OCI-LY1 (cell line): ENCODE results near the gene PARD3.
A peak's percentile ranks its signal among the peaks of the same experiment; 100 is the strongest.

ENCODE experiments used
- H2AFZ ChIP-seq: fragments of 200-600 bp; sonication (generic), shearing (Covaris generic); 2 replicates; pipeline ENCODE4 v1.6.0; 2014; ENCODE audit warnings: antibody characterized with exemption, mild to moderate bottlenecking, low read length
- H3F3A ChIP-seq: fragments of 200-600 bp; sonication (generic), shearing (Covaris generic); 2 replicates; pipeline ENCODE4 v1.6.0; 2014; ENCODE audit warnings: mild to moderate bottlenecking, antibody characterized with exemption, low read length, moderate library complexity; ENCODE audit not compliant: insufficient read depth
- H3K27ac ChIP-seq: fragments of 200-600 bp; sonication (generic); 2 replicates; pipeline ENCODE4 v1.5.1; 2014; ENCODE audit warnings: low read length, mixed run types, mild to moderate bottlenecking, low read depth; ENCODE audit not compliant: poor library complexity, severe bottlenecking
- H3K27me3 ChIP-seq: fragments of 200-600 bp; sonication (generic); 2 replicates; pipeline ENCODE4 v1.6.0; 2014; ENCODE audit warnings: antibody characterized with exemption, mild to moderate bottlenecking, low read length, moderate library complexity; ENCODE audit not compliant: insufficient read depth
- H3K36me3 ChIP-seq: fragments of 200-600 bp; sonication (generic); 2 replicates; pipeline ENCODE4 v1.6.1; 2014; ENCODE audit warnings: mild to moderate bottlenecking, antibody characterized with exemption, low read length, moderate library complexity, mixed read lengths; ENCODE audit not compliant: insufficient read depth
- H3K4me1 ChIP-seq: fragments of 200-600 bp; sonication (generic); 2 replicates; pipeline ENCODE4 v1.5.1; 2014; ENCODE audit warnings: mild to moderate bottlenecking, low read length, moderate library complexity; ENCODE audit not compliant: insufficient read depth, severe bottlenecking
- H3K4me2 ChIP-seq: fragments of 200-600 bp; sonication (generic), shearing (Covaris generic); 2 replicates; pipeline ENCODE4 v1.6.1; 2014; ENCODE audit warnings: low read length
- H3K4me3 ChIP-seq: fragments of 200-600 bp; sonication (generic); 2 replicates; pipeline ENCODE4 v1.5.1; 2014; ENCODE audit warnings: low read length, low read depth, mild to moderate bottlenecking, mixed read lengths; ENCODE audit not compliant: poor library complexity, severe bottlenecking
- H3K79me2 ChIP-seq: fragments of 200-600 bp; shearing (Covaris generic); 2 replicates; pipeline ENCODE4 v1.6.1; 2016; ENCODE audit warnings: mixed run types, low read length, mixed read lengths; ENCODE audit not compliant: insufficient read depth
- H3K9ac ChIP-seq: fragments of 200-600 bp; sonication (generic), shearing (Covaris generic); 2 replicates; pipeline ENCODE4 v1.6.1; 2014; ENCODE audit warnings: mild to moderate bottlenecking, low read length, mixed read lengths
- H3K9me2 ChIP-seq: fragments of 200-600 bp; sonication (generic), shearing (Covaris generic); 2 replicates; pipeline ENCODE4 v1.6.1; 2014; ENCODE audit warnings: low read depth, mild to moderate bottlenecking, low read length, mixed read lengths
- H3K9me3 ChIP-seq: fragments of 200-600 bp; shearing (Covaris generic); 2 replicates; pipeline ENCODE4 v1.6.1; 2014; ENCODE audit warnings: low read length, mixed read lengths
- H4K20me1 ChIP-seq: fragments of 200-600 bp; sonication (generic), shearing (Covaris generic); 2 replicates; pipeline ENCODE4 v1.6.0; 2016; ENCODE audit warnings: mild to moderate bottlenecking, low read length; ENCODE audit not compliant: insufficient read depth
- EZH2 ChIP-seq: fragments of 200-600 bp; sonication (generic), shearing (Covaris generic); IDR thresholded peaks from 2 replicates; pipeline ENCODE4 v1.8.0; 2017; ENCODE audit warnings: borderline replicate concordance, mixed run types, mild to moderate bottlenecking, antibody characterized with exemption, low read length, moderate library complexity, mixed read lengths
- TF ChIP-seq, protein P1 (sequence below): fragments of 200-600 bp; sonication (generic), shearing (Covaris generic); IDR thresholded peaks from 2 replicates; pipeline ENCODE4 v1.5.1; 2017; ENCODE audit warnings: mild to moderate bottlenecking, antibody characterized with exemption, low read length, moderate library complexity, mixed read lengths

PARD3 gene

GRCh38 chr10:34670081-34670480, 145.0 kb downstream of the PARD3 start:
- TF ChIP-seq, protein P1, sequence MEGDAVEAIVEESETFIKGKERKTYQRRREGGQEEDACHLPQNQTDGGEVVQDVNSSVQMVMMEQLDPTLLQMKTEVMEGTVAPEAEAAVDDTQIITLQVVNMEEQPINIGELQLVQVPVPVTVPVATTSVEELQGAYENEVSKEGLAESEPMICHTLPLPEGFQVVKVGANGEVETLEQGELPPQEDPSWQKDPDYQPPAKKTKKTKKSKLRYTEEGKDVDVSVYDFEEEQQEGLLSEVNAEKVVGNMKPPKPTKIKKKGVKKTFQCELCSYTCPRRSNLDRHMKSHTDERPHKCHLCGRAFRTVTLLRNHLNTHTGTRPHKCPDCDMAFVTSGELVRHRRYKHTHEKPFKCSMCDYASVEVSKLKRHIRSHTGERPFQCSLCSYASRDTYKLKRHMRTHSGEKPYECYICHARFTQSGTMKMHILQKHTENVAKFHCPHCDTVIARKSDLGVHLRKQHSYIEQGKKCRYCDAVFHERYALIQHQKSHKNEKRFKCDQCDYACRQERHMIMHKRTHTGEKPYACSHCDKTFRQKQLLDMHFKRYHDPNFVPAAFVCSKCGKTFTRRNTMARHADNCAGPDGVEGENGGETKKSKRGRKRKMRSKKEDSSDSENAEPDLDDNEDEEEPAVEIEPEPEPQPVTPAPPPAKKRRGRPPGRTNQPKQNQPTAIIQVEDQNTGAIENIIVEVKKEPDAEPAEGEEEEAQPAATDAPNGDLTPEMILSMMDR = no peak
- TF ChIP-seq EZH2 = no peak
- no peak overlapping the region for H3K4me2 ChIP-seq

DNA sequence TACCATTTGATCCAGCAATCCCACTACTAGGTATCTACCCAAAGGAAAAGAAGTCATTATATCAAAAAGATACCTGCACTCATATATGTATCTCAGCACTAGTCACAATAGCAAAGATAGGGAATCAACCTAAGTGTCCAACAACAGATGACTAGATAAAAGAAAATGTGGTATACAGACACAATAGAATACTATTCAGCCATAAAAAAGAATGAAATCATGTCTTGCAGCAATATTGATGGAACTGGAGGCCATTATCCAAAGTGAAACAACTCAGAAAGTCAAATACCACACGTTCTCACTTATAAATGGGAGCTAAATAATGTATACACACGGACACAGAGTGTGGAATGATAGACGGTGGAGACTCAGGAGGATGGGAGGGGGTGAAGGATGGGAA, 146.0 kb downstream of the PARD3 start:
- H3K27me3 ChIP-seq = no peaks in the 10 kb centered on the region
- no peaks in the 10 kb centered on the region for H3K9me2 ChIP-seq
- no peak overlapping the region for H3K4me3 ChIP-seq
- no peaks in the 10 kb centered on the region for H4K20me1 ChIP-seq
- no peaks in the 10 kb centered on the region for H3K36me3 ChIP-seq
- no peak for TF ChIP-seq EZH2
- no peak overlapping the region for H3K9ac ChIP-seq
- H3K79me2 ChIP-seq = no peaks in the 10 kb centered on the region
- no peak overlapping the region for H3K4me2 ChIP-seq
- H3K27ac ChIP-seq = no peak overlapping the region
- H3K9me3 ChIP-seq = no peaks in the 10 kb centered on the region
- H3F3A ChIP-seq = no peaks in the 10 kb centered on the region
- H3K4me1 ChIP-seq = no peaks in the 10 kb centered on the region
- H2AFZ ChIP-seq = no peak overlapping the region

More at GRCh38 chr10:34670081-34670480, 145.0 kb downstream of the PARD3 start:
- H2AFZ ChIP-seq = no peak overlapping the region
- no peak overlapping the region for H3K4me3 ChIP-seq
- H3K4me1 ChIP-seq = no peaks in the 10 kb centered on the region
- H3K36me3 ChIP-seq = no peaks in the 10 kb centered on the region
- H3K9me3 ChIP-seq = no peaks in the 10 kb centered on the region
- H3K27me3 ChIP-seq = no peaks in the 10 kb centered on the region
- H3F3A ChIP-seq = no peaks in the 10 kb centered on the region
- no peak overlapping the region for H3K9ac ChIP-seq
- no peaks in the 10 kb centered on the region for H3K9me2 ChIP-seq
- no peaks in the 10 kb centered on the region for H3K79me2 ChIP-seq
- H3K27ac ChIP-seq = no peak overlapping the region
- H4K20me1 ChIP-seq = no peaks in the 10 kb centered on the region

DNA sequence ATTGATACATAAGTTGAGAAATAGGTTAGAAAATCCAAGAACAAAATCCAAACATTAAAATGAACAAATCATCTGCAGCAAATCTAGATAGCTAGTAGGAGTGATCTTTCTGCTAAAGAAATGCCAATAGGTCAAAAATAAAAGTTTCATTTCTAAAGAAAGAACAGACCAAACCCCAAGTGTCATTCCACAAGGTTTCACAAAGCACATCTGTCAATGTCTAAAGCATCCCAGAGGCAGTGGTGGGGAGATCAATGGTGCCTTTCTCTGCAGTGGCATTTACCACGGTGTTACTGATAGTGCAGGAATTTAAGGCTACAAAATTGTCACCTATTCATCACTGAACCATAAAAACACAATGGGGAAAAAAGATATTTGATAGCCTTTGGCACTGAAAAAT, 147.9 kb downstream of the PARD3 start:
- H3F3A ChIP-seq = no peaks in the 10 kb centered on the region
- no peaks in the 10 kb centered on the region for H3K27me3 ChIP-seq
- H4K20me1 ChIP-seq = no peaks in the 10 kb centered on the region
- TF ChIP-seq, protein P1 = no peak
- no peak for TF ChIP-seq EZH2
- H3K9me2 ChIP-seq = no peaks in the 10 kb centered on the region
- H3K27ac ChIP-seq = no peak overlapping the region
- H3K9ac ChIP-seq = no peak overlapping the region
- no peak overlapping the region for H3K4me3 ChIP-seq
- no peaks in the 10 kb centered on the region for H3K9me3 ChIP-seq
- no peaks in the 10 kb centered on the region for H3K36me3 ChIP-seq
- H3K4me1 ChIP-seq = no peaks in the 10 kb centered on the region
- no peak overlapping the region for H3K4me2 ChIP-seq
- no peaks in the 10 kb centered on the region for H3K79me2 ChIP-seq
- no peak overlapping the region for H2AFZ ChIP-seq

DNA sequence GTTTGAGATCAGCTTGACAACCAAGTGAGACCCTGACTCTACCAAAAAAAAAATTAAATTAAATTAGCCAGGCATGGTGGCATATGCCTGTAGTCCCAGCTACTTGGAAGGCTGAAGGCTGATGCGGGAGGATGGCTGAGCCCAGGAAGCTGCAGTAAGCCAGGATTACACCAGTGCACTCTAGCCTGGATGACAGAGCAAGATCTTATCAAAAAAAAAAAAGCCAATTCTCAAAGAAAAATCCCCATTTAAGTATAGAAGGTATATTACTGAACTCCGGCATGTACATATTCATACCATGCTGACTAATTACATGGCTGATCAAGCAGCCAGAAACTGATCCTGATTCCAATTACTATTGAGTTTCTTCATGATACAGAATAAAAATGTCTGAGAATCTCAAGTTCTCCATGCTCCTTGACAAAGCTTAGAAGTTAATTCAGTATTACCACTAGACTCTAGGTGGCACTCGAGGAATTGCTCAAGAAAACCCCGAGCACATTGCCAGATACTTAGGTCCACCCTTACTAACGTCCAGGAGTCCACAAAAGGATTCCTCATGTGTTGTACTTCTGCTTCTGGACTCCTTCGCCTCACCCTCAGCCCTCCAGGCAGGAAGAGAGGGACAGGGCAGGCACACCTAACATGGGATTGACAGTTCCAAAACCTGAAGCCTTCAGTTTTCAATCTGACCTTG, 148.9 kb downstream of the PARD3 start:
- Histone ChIP-seq H3K9me3 (no peaks in the 10 kb centered on the region), H3K79me2 (no peaks in the 10 kb centered on the region), H4K20me1 (no peaks in the 10 kb centered on the region), H3K9me2 (no peaks in the 10 kb centered on the region), H3K9ac (no peak overlapping the region), H2AFZ (no peak overlapping the region), H3F3A (no peaks in the 10 kb centered on the region), H3K4me2 (no peak overlapping the region), H3K4me3 (no peak overlapping the region), H3K36me3 (no peaks in the 10 kb centered on the region), H3K27ac (no peak overlapping the region), H3K27me3 (no peaks in the 10 kb centered on the region), H3K4me1 (no peaks in the 10 kb centered on the region)
- TF ChIP-seq EZH2 = no peak
- TF ChIP-seq, protein P1 = peak; percentile 59; the same call in 1 of the 2 replicates
